Mesenchymal stem cell (in vitro differentiated cells and primary cell): ENCODE measurements around the gene WSB2.

Source experiments
- DNase-seq: peaks from one replicate; pipeline ENCODE4 v3.0.0-alpha.2; 2013
- H2AFZ ChIP-seq: one replicate; pipeline ENCODE4 v1.6.1; 2013; ENCODE audit warnings: low read depth, mild to moderate bottlenecking, control low read depth, inconsistent platforms, low read length, moderate library complexity
- H2AK5ac ChIP-seq: 2 replicates; pipeline ENCODE4 v1.6.1; 2013; ENCODE audit warnings: low read length, moderate library complexity, mild to moderate bottlenecking, inconsistent platforms; ENCODE audit not compliant: severe bottlenecking
- H2BK120ac ChIP-seq: one replicate; pipeline ENCODE4 v1.6.1; 2013; ENCODE audit warnings: low read depth, mild to moderate bottlenecking, inconsistent platforms, low read length, moderate library complexity
- H2BK12ac ChIP-seq, 2 experiments: one replicate each; pipeline ENCODE4 v1.6.1; 2013; ENCODE audit warnings: inconsistent platforms in 2 of 2, low read length in 2 of 2, mild to moderate bottlenecking in 2 of 2, moderate library complexity in 2 of 2, control low read depth in 1 of 2
- H2BK15ac ChIP-seq: one replicate; pipeline ENCODE4 v1.6.1; 2013; ENCODE audit warnings: mild to moderate bottlenecking, low read depth, inconsistent platforms; ENCODE audit not compliant: poor library complexity, severe bottlenecking
- H2BK5ac ChIP-seq: 2 replicates; pipeline ENCODE4 v1.6.1; 2013; ENCODE audit warnings: low read depth, mild to moderate bottlenecking, low read length, control low read depth, inconsistent platforms; ENCODE audit not compliant: poor library complexity, severe bottlenecking
- H3K14ac ChIP-seq, 2 experiments: one replicate each; pipeline ENCODE4 v1.6.1; 2013; ENCODE audit warnings: inconsistent platforms in 2 of 2, low read length in 2 of 2, control low read depth in 1 of 2, mild to moderate bottlenecking in 1 of 2, moderate library complexity in 1 of 2
- H3K18ac ChIP-seq, 2 experiments: one replicate each; pipeline ENCODE4 v1.6.1; 2013; ENCODE audit warnings: inconsistent platforms in 2 of 2, low read length in 2 of 2, control low read depth in 1 of 2, low read depth in 1 of 2, mild to moderate bottlenecking in 1 of 2
- H3K23ac ChIP-seq, 2 experiments: one replicate each; pipeline ENCODE4 v1.6.1; 2013; ENCODE audit warnings: inconsistent platforms in 2 of 2, low read length in 2 of 2, mild to moderate bottlenecking in 2 of 2, moderate library complexity in 2 of 2, control low read depth in 1 of 2
- H3K27ac ChIP-seq: 2 replicates; pipeline ENCODE4 v1.5.1; 2013; ENCODE audit warnings: mild to moderate bottlenecking, moderate library complexity, low read length, control low read depth, inconsistent platforms; ENCODE audit not compliant: poor library complexity, severe bottlenecking
- H3K27me3 ChIP-seq, 2 experiments: 2 replicates each; pipeline versions ENCODE4 v1.6.1 to v1.7.0; 2013; ENCODE audit warnings: low read length in 2 of 2, mild to moderate bottlenecking in 2 of 2, moderate library complexity in 2 of 2, control low read depth in 1 of 2, inconsistent platforms in 1 of 2; ENCODE audit not compliant: control insufficient read depth in 1 of 2, insufficient read depth in 1 of 2
- H3K36me3 ChIP-seq, 2 experiments: 2 replicates each; pipeline versions ENCODE4 v1.6.1 to v1.7.0; 2013; ENCODE audit warnings: low read length in 2 of 2, control low read depth in 1 of 2, inconsistent platforms in 1 of 2, low read depth in 1 of 2, mild to moderate bottlenecking in 1 of 2; ENCODE audit not compliant: insufficient read depth in 2 of 2, control insufficient read depth in 1 of 2
- H3K4ac ChIP-seq, 2 experiments: one replicate each; pipeline ENCODE4 v1.6.1; 2013; ENCODE audit warnings: inconsistent platforms in 2 of 2, low read length in 2 of 2, mild to moderate bottlenecking in 2 of 2, moderate library complexity in 2 of 2, control low read depth in 1 of 2, low read depth in 1 of 2
- H3K4me1 ChIP-seq: 2 replicates; pipeline ENCODE4 v1.6.1; 2013; ENCODE audit warnings: low read depth, low read length, control low read depth; ENCODE audit not compliant: control insufficient read depth, insufficient read depth
- H3K4me2 ChIP-seq: 2 replicates; pipeline ENCODE4 v1.6.1; 2013; ENCODE audit warnings: low read length, mild to moderate bottlenecking, inconsistent platforms; ENCODE audit not compliant: poor library complexity, severe bottlenecking
- H3K4me3 ChIP-seq, 2 experiments: 2 replicates each; pipeline versions ENCODE4 v1.5.1 to v1.7.0; 2013; ENCODE audit warnings: low read length in 2 of 2, mild to moderate bottlenecking in 2 of 2, control low read depth in 1 of 2, low read depth in 1 of 2; ENCODE audit not compliant: insufficient read depth in 1 of 2
- H3K79me1 ChIP-seq: replicated peaks from 2 replicates; pipeline ENCODE4 v1.6.1; 2013; ENCODE audit warnings: mild to moderate bottlenecking, control low read depth, low read length, inconsistent platforms; ENCODE audit not compliant: poor library complexity, severe bottlenecking
- H3K9ac ChIP-seq: 2 replicates; pipeline ENCODE4 v1.7.0; 2013; ENCODE audit warnings: mild to moderate bottlenecking, low read length, moderate library complexity
- H3K9me3 ChIP-seq: 2 replicates; pipeline ENCODE4 v1.7.0; 2013; ENCODE audit warnings: mild to moderate bottlenecking, low read length; ENCODE audit not compliant: control insufficient read depth
- H4K8ac ChIP-seq: one replicate; pipeline ENCODE4 v1.6.1; 2013; ENCODE audit warnings: inconsistent platforms, mild to moderate bottlenecking, low read length, moderate library complexity
- H4K91ac ChIP-seq: one replicate; pipeline ENCODE4 v1.6.1; 2013; ENCODE audit warnings: mild to moderate bottlenecking, low read length, inconsistent platforms
- WGBS: methylation state at CpG from one replicate; pipeline ENCODE4 v1.1.7; 2013; ENCODE audit warnings: mixed read lengths; 5-methylcytosine and 5-hydroxymethylcytosine counted together

Gene WSB2

GRCh38 chr12:118015944-118016343 lies 45.0 kb downstream of the WSB2 start:
- Histone ChIP-seq H3K23ac (no peak overlapping the region), H3K9ac (peak overlapping the region; percentile 93), H3K9me3 (no peaks in the 10 kb centered on the region), H3K18ac (no peak overlapping the region), H4K91ac (no peak overlapping the region), H3K4me3 (peak overlapping the region in 1 of 2 experiments; percentile 92), H3K36me3 (peaks cover 4 to 20% of the 10 kb centered on the region in 2 experiments), H3K27me3 (no peaks in the 10 kb centered on the region), H4K8ac (no peak overlapping the region), H3K4me1 (peaks cover 2% of the 10 kb centered on the region), H2BK15ac (no peak overlapping the region), H2BK120ac (no peak overlapping the region), H3K4ac (no peak overlapping the region), H3K14ac (no peak overlapping the region), H3K79me1 (peaks cover 18% of the 10 kb centered on the region), H3K4me2 (peak overlapping the region; percentile 67), H2BK5ac (no peak overlapping the region), H2BK12ac (no peak overlapping the region), H2AFZ (no peak overlapping the region), H3K27ac (no peak overlapping the region), H2AK5ac (no peak overlapping the region)
- DNase-seq: no peak
- WGBS: 85% methylated on average over 5 of the region's 9 CpGs

GRCh38 chr12:118015306-118015705 lies 45.7 kb downstream of the WSB2 start:
- H3K79me1 ChIP-seq: peaks cover 18% of the 10 kb centered on the region
- no peak overlapping the region for H2BK15ac ChIP-seq
- no peak overlapping the region for H2AFZ ChIP-seq
- no peak overlapping the region for H3K18ac ChIP-seq
- no peak overlapping the region for H3K14ac ChIP-seq
- no peak overlapping the region for H2BK120ac ChIP-seq
- peaks cover 4 to 14% of the 10 kb centered on the region in 2 experiments for H3K36me3 ChIP-seq
- DNase-seq: no peak
- WGBS: 100% methylated on average over 2 of the region's 2 CpGs
- no peak overlapping the region for H3K4ac ChIP-seq
- H2BK12ac ChIP-seq: no peak overlapping the region
- no peak overlapping the region for H2AK5ac ChIP-seq
- no peak overlapping the region for H4K91ac ChIP-seq
- no peak overlapping the region for H2BK5ac ChIP-seq
- no peak overlapping the region for H3K23ac ChIP-seq
- peaks cover 2% of the 10 kb centered on the region for H3K4me1 ChIP-seq
- no peak overlapping the region for H3K9ac ChIP-seq
- H3K4me3 ChIP-seq: no peak overlapping the region
- no peak overlapping the region for H3K4me2 ChIP-seq
- no peak overlapping the region for H4K8ac ChIP-seq
- no peaks in the 10 kb centered on the region for H3K27me3 ChIP-seq
- H3K9me3 ChIP-seq: no peaks in the 10 kb centered on the region
- no peak overlapping the region for H3K27ac ChIP-seq

- Histone ChIP-seq H3K79me1 (peaks cover 11% of the 10 kb centered on the region), H2BK120ac (no peak overlapping the region), H3K23ac (no peak overlapping the region), H3K4me2 (no peak overlapping the region), H2AFZ (no peak overlapping the region), H2AK5ac (no peak overlapping the region), H4K8ac (no peak overlapping the region), H3K18ac (no peak overlapping the region), H2BK5ac (no peak overlapping the region), H3K27ac (no peak overlapping the region), H3K4ac (no peak overlapping the region), H2BK12ac (no peak overlapping the region), H3K9ac (no peak overlapping the region), H3K36me3 (no peaks in the 10 kb centered on the region), H3K4me1 (peaks cover 2% of the 10 kb centered on the region), H2BK15ac (no peak overlapping the region), H3K4me3 (no peak overlapping the region), H3K14ac (no peak overlapping the region), H4K91ac (no peak overlapping the region), H3K27me3 (no peaks in the 10 kb centered on the region), H3K9me3 (no peaks in the 10 kb centered on the region)
- no peak for DNase-seq
- WGBS: 89% methylated on average over 3 of the region's 3 CpGs
Measured at GRCh38 chr12:118013283-118013682, 47.7 kb downstream of the WSB2 start.

- Histone ChIP-seq H2BK15ac (no peak overlapping the region), H3K9me3 (no peaks in the 10 kb centered on the region), H2AFZ (no peak overlapping the region), H3K18ac (no peak overlapping the region), H3K4me3 (no peak overlapping the region), H3K27me3 (no peaks in the 10 kb centered on the region), H3K4me2 (no peak overlapping the region), H4K8ac (no peak overlapping the region), H3K79me1 (peaks cover 2% of the 10 kb centered on the region), H3K14ac (no peak overlapping the region), H3K27ac (no peak overlapping the region), H3K9ac (no peak overlapping the region), H3K23ac (no peak overlapping the region), H2AK5ac (no peak overlapping the region), H3K36me3 (no peaks in the 10 kb centered on the region), H3K4me1 (peaks cover under 1% of the 10 kb centered on the region), H3K4ac (no peak overlapping the region), H2BK5ac (no peak overlapping the region), H4K91ac (no peak overlapping the region), H2BK120ac (no peak overlapping the region), H2BK12ac (no peak overlapping the region)
- 78% methylated on average over 3 of the region's 3 CpGs for WGBS
- DNase-seq: no peak
Measured at GRCh38 chr12:118011961-118012360, 49.0 kb downstream of the WSB2 start.
